Testis (tissue), 2 donors: Measurements from ENCODE around the gene GABPA.

Experiments used
- CTCF ChIP-seq, 3 experiments: fragments of 450-650 bp in 2 of 3; fragments of 200-600 bp in 1 of 3; sonication (generic) in 1 of 3; IDR thresholded peaks; one replicate each; pipeline ENCODE4 v1.5.1; 2016 to 2019; ENCODE audit warnings: antibody characterized with exemption in 3 of 3, mild to moderate bottlenecking in 2 of 3, moderate library complexity in 1 of 3
- POLR2A ChIP-seq: fragments of 450-650 bp; IDR thresholded peaks from one replicate; pipeline ENCODE4 v1.6.1; 2017; ENCODE audit warnings: antibody characterized with exemption, mild to moderate bottlenecking, moderate library complexity

DNA sequence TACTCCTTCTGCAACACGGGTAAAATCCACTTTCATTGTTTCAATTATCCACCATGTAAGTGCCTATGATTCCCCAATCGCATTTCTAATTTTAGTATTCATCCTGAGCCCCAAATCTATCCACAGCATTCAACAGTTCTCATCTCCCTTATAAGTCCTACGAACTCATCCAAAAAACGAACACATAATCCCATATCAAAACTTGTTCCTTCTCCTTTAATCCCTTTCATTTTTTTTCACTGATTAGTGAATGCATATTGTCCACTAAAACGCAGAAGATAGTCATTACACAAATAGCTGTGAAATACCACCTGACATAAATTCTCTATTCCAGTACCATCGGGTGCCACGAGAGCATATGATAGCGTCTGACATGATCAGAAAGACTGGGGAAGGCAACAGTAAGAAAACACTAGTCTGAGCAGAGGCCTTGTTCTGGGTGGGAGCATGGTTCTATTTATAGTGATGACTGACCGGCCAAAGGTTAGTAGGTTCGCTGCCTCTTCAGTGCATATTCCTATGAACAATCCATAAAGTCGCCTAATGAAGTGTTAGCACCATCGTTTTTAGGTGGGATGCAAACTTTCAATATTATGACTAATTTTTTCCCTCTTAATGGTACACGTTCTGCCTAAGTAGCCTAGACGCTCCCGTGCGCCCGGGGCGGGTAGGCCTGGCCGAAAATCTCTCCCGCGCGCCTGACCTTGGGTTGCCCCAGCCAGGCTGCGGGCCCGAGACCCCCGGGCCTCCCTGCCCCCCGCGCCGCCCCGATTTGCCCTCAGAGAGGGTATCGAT, 716 bp upstream of the GABPA start:
- TF ChIP-seq CTCF (IDR thresholded peaks at IDR 0.05) = no peak
- no peak for TF ChIP-seq POLR2A
